ENCODE data around the gene THG1L.

DNA sequence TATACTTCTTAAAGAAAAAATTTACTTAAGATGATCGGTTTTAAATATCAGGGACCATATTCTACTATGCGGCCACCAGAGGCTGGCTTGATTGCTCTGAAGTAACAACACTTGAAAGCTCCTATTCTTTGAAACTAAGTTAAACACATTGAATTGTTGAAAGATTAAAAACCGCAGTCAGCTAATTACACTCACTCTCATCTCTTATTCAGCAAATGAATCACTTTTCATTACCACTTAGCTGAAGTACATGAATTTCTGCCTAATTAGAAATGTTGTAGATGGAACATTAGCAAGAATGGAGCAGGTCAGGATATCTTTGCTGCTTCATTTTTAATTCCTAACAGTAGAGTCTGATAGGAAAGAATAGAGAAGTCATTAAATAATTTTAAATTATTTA is 54.6 kb downstream of the THG1L start:
- TF ChIP-seq, protein P1, sequence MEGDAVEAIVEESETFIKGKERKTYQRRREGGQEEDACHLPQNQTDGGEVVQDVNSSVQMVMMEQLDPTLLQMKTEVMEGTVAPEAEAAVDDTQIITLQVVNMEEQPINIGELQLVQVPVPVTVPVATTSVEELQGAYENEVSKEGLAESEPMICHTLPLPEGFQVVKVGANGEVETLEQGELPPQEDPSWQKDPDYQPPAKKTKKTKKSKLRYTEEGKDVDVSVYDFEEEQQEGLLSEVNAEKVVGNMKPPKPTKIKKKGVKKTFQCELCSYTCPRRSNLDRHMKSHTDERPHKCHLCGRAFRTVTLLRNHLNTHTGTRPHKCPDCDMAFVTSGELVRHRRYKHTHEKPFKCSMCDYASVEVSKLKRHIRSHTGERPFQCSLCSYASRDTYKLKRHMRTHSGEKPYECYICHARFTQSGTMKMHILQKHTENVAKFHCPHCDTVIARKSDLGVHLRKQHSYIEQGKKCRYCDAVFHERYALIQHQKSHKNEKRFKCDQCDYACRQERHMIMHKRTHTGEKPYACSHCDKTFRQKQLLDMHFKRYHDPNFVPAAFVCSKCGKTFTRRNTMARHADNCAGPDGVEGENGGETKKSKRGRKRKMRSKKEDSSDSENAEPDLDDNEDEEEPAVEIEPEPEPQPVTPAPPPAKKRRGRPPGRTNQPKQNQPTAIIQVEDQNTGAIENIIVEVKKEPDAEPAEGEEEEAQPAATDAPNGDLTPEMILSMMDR (IDR thresholded peaks at IDR 0.05), result no peak
- TF ChIP-seq POLR2A (IDR thresholded peaks at IDR 0.05), result no peak
- TF ChIP-seq POLR2AphosphoS5 (IDR thresholded peaks at IDR 0.05), result no peak
